GM12865 (cell line): Measurements from ENCODE around the gene CTNNA1.

Source experiments
- DNase-seq: peaks from one replicate; pipeline ENCODE4 v3.0.0; 2010; ENCODE audit warnings: low read depth
- H3K4me3 ChIP-seq: 2 replicates; pipeline ENCODE4 v1.5.1; 2011; ENCODE audit warnings: mild to moderate bottlenecking, low read depth, low read length, control low read depth
- CTCF ChIP-seq: IDR thresholded peaks from 2 replicates; pipeline ENCODE4 v1.5.1; 2011; ENCODE audit warnings: low read length, control low read depth, low read depth, inconsistent platforms; ENCODE audit not compliant: insufficient read depth; ENCODE audit errors: missing control alignments

The CTNNA1 gene

GRCh38 chr5:138938526-138938925 is 185.3 kb downstream of the CTNNA1 start:
- no peak for TF ChIP-seq CTCF
- no peak overlapping the region for H3K4me3 ChIP-seq
- no peak for DNase-seq

GRCh38 chr5:138942066-138942465 is 188.8 kb downstream of the CTNNA1 start:
- TF ChIP-seq CTCF, result no peak
- no peak for DNase-seq
- no peak overlapping the region for H3K4me3 ChIP-seq

GRCh38 chr5:138942861-138943260 is 189.6 kb downstream of the CTNNA1 start:
- TF ChIP-seq CTCF, result no peak
- DNase-seq, result no peak
- H3K4me3 ChIP-seq, result no peak overlapping the region

- no peak for DNase-seq
- H3K4me3 ChIP-seq, result no peak overlapping the region
- TF ChIP-seq CTCF, result no peak
Observed at GRCh38 chr5:138943599-138944173, 190.5 kb downstream of the CTNNA1 start.

GRCh38 chr5:138944527-138945322 is 191.5 kb downstream of the CTNNA1 start:
- no peak for TF ChIP-seq CTCF
- DNase-seq, result no peak
- H3K4me3 ChIP-seq, result no peak overlapping the region

- H3K4me3 ChIP-seq, result no peak overlapping the region
- TF ChIP-seq CTCF, result no peak
- DNase-seq, result no peak
Observed at GRCh38 chr5:138945421-138946240, 192.4 kb downstream of the CTNNA1 start.
